HL-60 (cell line): ENCODE measurements around the gene KIAA0319L.

ENCODE experiments used
- DNase-seq, 2 experiments: peaks; one replicate each; pipeline ENCODE4 v3.0.0-alpha.2; 2010 to 2020; ENCODE audit warnings: low read depth in 1 of 2, low spot score in 1 of 2
- H3K27ac ChIP-seq: fragments of 250-450 bp; sonication (Bioruptor Pico); replicated peaks from 2 replicates; pipeline ENCODE4 v1.5.1; 2020; ENCODE audit warnings: mild to moderate bottlenecking, moderate library complexity
- H3K27me3 ChIP-seq: fragments of 250-450 bp; sonication (Bioruptor Pico); 2 replicates; pipeline ENCODE4 v1.5.1; 2021; ENCODE audit warnings: mild to moderate bottlenecking, moderate library complexity; ENCODE audit not compliant: insufficient read depth, poor library complexity, severe bottlenecking
- H3K4me3 ChIP-seq: replicated peaks from 2 replicates; pipeline ENCODE4 v1.5.1; 2011; ENCODE audit warnings: mild to moderate bottlenecking, control low read depth, low read length; ENCODE audit not compliant: insufficient read depth
- CTCF ChIP-seq: IDR thresholded peaks from one replicate; pipeline ENCODE4 v1.5.1; 2011; ENCODE audit warnings: low read length, control low read depth, inconsistent platforms; ENCODE audit not compliant: insufficient read depth
- GABPA ChIP-seq: IDR thresholded peaks from 2 replicates; pipeline ENCODE4 v1.6.1; 2012; ENCODE audit warnings: low read depth
- POLR2AphosphoS5 ChIP-seq: IDR thresholded peaks from 2 replicates; pipeline ENCODE4 v1.6.1; 2012; ENCODE audit warnings: low read depth
- REST ChIP-seq: IDR thresholded peaks from 2 replicates; pipeline ENCODE4 v1.6.1; 2012; ENCODE audit warnings: low read depth; ENCODE audit not compliant: insufficient replicate concordance
- SPI1 ChIP-seq: IDR thresholded peaks from 2 replicates; pipeline ENCODE4 v1.6.1; 2012; ENCODE audit warnings: low read depth, mild to moderate bottlenecking, borderline replicate concordance

KIAA0319L gene

GRCh38 chr1:35426097-35426586, 131.1 kb downstream of the KIAA0319L start:
- TF ChIP-seq CTCF = no peak
- TF ChIP-seq SPI1 = no peak
- no peak for TF ChIP-seq REST
- no peak for TF ChIP-seq POLR2AphosphoS5
- TF ChIP-seq GABPA = no peak
- Histone ChIP-seq H3K4me3 (no peak overlapping the region), H3K27me3 (no peaks in the 10 kb centered on the region), H3K27ac (no peak overlapping the region)
- no peak for DNase-seq

- H3K27me3 ChIP-seq = no peaks in the 10 kb centered on the region
- no peak for DNase-seq
- TF ChIP-seq GABPA = no peak
- no peak for TF ChIP-seq POLR2AphosphoS5
- TF ChIP-seq SPI1 = no peak
- no peak for TF ChIP-seq REST
- TF ChIP-seq CTCF = no peak
- no peak overlapping the region for H3K4me3 ChIP-seq
- H3K27ac ChIP-seq = no peak overlapping the region
Measured at GRCh38 chr1:35408925-35409324, 148.3 kb downstream of the KIAA0319L start.

- H3K4me3 ChIP-seq = no peak overlapping the region
- TF ChIP-seq POLR2AphosphoS5 (no peak), GABPA (no peak), REST (no peak), CTCF (no peak), SPI1 (no peak)
- no peak for DNase-seq
- no peak overlapping the region for H3K27ac ChIP-seq
- no peaks in the 10 kb centered on the region for H3K27me3 ChIP-seq
Measured at GRCh38 chr1:35407743-35408142, 149.5 kb downstream of the KIAA0319L start.
